Gastroesophageal sphincter (tissue), 3 donors: ENCODE measurements around the gene GPR85.

Source experiments
- POLR2A ChIP-seq, 2 donors: fragments of 450-650 bp; IDR thresholded peaks; one replicate each; pipeline ENCODE4 v1.6.1; 2017; ENCODE audit warnings: antibody characterized with exemption in 2 of 2, mild to moderate bottlenecking in 2 of 2, moderate library complexity in 1 of 2
- TF ChIP-seq, protein P1 (sequence below), 4 experiments: fragments of 200-600 bp in 2 of 4; fragments of 450-650 bp in 2 of 4; sonication (generic) in 1 of 4; IDR thresholded peaks; one replicate each; pipeline ENCODE4 v1.5.1; 2017 to 2019; ENCODE audit warnings: antibody characterized with exemption in 4 of 4, mild to moderate bottlenecking in 2 of 4, moderate library complexity in 2 of 4

DNA sequence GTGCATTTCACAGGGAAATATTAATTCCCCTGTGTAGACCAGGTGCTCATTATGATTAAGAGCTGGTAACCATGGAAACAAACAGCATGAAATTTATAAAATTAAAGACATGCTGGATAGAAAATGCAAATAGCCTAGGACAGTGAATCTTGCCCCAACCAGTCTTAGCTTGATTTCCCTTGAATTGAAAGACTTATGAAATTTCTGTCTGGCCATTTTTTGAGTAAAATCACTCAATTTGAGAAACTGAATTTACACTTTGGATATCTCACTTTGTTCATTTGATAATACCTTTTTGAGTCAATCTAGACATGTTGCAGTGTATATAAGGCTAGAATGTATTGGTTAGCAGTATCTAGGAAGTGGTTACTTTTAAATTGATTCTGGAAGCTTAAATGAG is 36.1 kb upstream of the GPR85 start:
- TF ChIP-seq, protein P1, sequence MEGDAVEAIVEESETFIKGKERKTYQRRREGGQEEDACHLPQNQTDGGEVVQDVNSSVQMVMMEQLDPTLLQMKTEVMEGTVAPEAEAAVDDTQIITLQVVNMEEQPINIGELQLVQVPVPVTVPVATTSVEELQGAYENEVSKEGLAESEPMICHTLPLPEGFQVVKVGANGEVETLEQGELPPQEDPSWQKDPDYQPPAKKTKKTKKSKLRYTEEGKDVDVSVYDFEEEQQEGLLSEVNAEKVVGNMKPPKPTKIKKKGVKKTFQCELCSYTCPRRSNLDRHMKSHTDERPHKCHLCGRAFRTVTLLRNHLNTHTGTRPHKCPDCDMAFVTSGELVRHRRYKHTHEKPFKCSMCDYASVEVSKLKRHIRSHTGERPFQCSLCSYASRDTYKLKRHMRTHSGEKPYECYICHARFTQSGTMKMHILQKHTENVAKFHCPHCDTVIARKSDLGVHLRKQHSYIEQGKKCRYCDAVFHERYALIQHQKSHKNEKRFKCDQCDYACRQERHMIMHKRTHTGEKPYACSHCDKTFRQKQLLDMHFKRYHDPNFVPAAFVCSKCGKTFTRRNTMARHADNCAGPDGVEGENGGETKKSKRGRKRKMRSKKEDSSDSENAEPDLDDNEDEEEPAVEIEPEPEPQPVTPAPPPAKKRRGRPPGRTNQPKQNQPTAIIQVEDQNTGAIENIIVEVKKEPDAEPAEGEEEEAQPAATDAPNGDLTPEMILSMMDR (IDR thresholded peaks at IDR 0.05): no peak
- no peak for TF ChIP-seq POLR2A (IDR thresholded peaks at IDR 0.05)
